KMS-11 (cell line): ENCODE data around the gene IL34.

Experiments used
- H2AFZ ChIP-seq: fragments of 200-600 bp; sonication (generic); 2 replicates; pipeline ENCODE4 v1.6.1; 2016; ENCODE audit warnings: antibody characterized with exemption, mixed run types, low read depth
- H3K27ac ChIP-seq: fragments of 200-600 bp; sonication (generic); 2 replicates; pipeline ENCODE4 v1.6.1; 2016; ENCODE audit warnings: mild to moderate bottlenecking, mixed run types
- H3K27me3 ChIP-seq: fragments of 200-600 bp; sonication (generic); 2 replicates; pipeline ENCODE4 v1.6.1; 2017; ENCODE audit warnings: mild to moderate bottlenecking, low read depth, mixed run types, moderate library complexity; ENCODE audit not compliant: insufficient read depth
- H3K36me3 ChIP-seq: fragments of 200-600 bp; sonication (generic); 2 replicates; pipeline ENCODE4 v1.6.1; 2017; ENCODE audit warnings: mild to moderate bottlenecking, mixed run types; ENCODE audit not compliant: insufficient read depth
- H3K4me1 ChIP-seq: fragments of 200-600 bp; sonication (generic); 2 replicates; pipeline ENCODE4 v1.6.1; 2016; ENCODE audit warnings: mild to moderate bottlenecking, low read depth, mixed run types; ENCODE audit not compliant: poor library complexity, severe bottlenecking
- H3K4me2 ChIP-seq: fragments of 200-600 bp; sonication (generic); 2 replicates; pipeline ENCODE4 v1.7.0; 2016; ENCODE audit warnings: mild to moderate bottlenecking, mixed run types
- H3K4me3 ChIP-seq: fragments of 200-600 bp; sonication (generic); IDR thresholded peaks from 2 replicates; pipeline ENCODE4 v1.6.1; 2017; ENCODE audit warnings: low read depth, low read length, mixed read lengths; ENCODE audit not compliant: insufficient read depth
- H3K79me2 ChIP-seq: fragments of 200-600 bp; sonication (generic); 2 replicates; pipeline ENCODE4 v1.6.1; 2016; ENCODE audit warnings: low read depth, mixed run types; ENCODE audit not compliant: insufficient read depth
- H3K9ac ChIP-seq: fragments of 200-600 bp; sonication (generic); 2 replicates; pipeline ENCODE4 v1.6.1; 2016; ENCODE audit warnings: mild to moderate bottlenecking, mixed run types
- H4K20me1 ChIP-seq: fragments of 200-600 bp; sonication (generic); 2 replicates; pipeline ENCODE4 v1.6.1; 2016; ENCODE audit warnings: mild to moderate bottlenecking, mixed run types; ENCODE audit not compliant: insufficient read depth
- CTCF ChIP-seq: fragments of 200-600 bp; sonication (generic); conservative IDR thresholded peaks from 2 replicates; pipeline ENCODE4 v1.6.1; 2017; ENCODE audit warnings: low read depth, mild to moderate bottlenecking, antibody characterized with exemption, low read length, moderate library complexity, mixed read lengths

Gene IL34

DNA sequence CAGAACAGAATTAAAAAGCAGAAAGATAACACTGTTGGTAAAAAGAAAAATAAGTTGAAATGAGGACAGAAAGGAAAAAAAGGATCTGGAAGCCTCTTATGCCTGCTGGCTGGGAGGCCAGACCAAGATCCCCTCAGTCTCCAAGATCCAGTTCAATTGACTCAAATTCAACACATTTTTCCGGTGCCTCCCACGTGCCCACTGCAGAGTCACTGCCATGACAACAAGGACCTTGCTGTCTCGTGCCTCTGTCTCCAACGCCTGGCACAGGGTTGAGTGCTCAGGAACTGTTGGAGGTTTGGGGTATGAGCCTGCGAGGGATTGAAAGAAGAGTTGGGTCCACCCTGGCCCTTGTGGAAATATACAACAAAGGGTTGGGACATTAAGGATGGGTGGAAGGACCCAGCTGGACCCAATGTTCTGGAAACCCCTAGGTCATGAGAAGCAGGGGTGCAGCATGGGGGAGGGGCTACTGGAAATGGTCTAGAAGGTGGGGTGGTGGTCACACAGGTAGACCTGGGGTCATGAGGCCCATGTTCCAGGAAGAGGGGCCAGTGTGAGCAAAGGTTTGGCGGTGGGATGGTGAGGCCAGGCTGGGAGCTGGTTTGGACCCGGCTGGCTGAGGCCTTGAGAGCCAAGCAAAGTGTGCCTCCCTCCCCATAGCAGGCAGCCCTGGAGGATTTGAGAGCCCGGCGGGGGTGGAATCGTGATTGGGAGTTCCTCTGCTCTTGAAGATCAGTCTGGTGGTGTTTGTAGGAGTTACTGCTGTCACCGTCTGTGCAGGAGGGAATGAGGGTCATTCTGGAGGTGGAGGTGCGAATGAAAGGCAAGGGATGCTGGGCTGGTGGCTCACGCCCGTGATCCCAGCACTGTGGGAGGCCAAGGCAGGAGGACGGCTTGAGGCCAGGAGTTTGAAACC is 1.3 kb downstream of the IL34 start:
- H2AFZ ChIP-seq = no peak overlapping the region
- H3K79me2 ChIP-seq = no peaks in the 10 kb centered on the region
- no peaks in the 10 kb centered on the region for H4K20me1 ChIP-seq
- no peak overlapping the region for H3K27ac ChIP-seq
- H3K4me3 ChIP-seq = no peak overlapping the region
- no peaks in the 10 kb centered on the region for H3K36me3 ChIP-seq
- TF ChIP-seq CTCF = no peak
- no peak overlapping the region for H3K4me2 ChIP-seq
- H3K4me1 ChIP-seq = no peaks in the 10 kb centered on the region
- H3K9ac ChIP-seq = no peak overlapping the region
- no peaks in the 10 kb centered on the region for H3K27me3 ChIP-seq

GRCh38 chr16:70648606-70649005 is 2.2 kb downstream of the IL34 start:
- Histone ChIP-seq H3K9ac (no peak overlapping the region), H3K4me2 (no peak overlapping the region), H3K4me1 (peaks cover 2% of the 10 kb centered on the region), H3K27me3 (no peaks in the 10 kb centered on the region), H3K79me2 (no peaks in the 10 kb centered on the region), H3K4me3 (no peak overlapping the region), H2AFZ (no peak overlapping the region), H3K27ac (no peak overlapping the region), H4K20me1 (no peaks in the 10 kb centered on the region), H3K36me3 (no peaks in the 10 kb centered on the region)
- no peak for TF ChIP-seq CTCF

DNA sequence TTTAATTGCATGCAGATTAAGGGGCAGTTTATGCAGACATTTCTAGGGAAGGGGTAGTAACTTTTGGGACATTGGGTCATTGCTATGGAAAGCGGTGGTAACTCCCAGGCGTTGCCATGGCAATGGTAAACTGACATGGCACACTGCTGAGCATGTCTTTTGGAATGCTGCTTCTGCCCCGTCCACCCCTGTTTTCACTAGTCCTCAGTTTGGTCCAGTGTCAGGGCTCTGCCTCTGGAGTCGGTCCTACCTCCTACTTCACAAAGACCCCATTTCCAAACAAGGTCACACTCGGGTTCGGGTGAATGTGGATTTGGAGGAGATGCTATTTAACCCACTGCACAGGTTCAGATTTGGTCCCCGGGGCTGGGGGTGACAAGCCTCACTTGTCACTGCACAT is 2.9 kb downstream of the IL34 start:
- Histone ChIP-seq H3K9ac (no peak overlapping the region), H3K4me3 (no peak overlapping the region), H2AFZ (no peak overlapping the region), H3K27ac (no peak overlapping the region), H4K20me1 (no peaks in the 10 kb centered on the region), H3K36me3 (no peaks in the 10 kb centered on the region), H3K27me3 (no peaks in the 10 kb centered on the region), H3K79me2 (no peaks in the 10 kb centered on the region), H3K4me2 (no peak overlapping the region), H3K4me1 (peaks cover 8% of the 10 kb centered on the region)
- no peak for TF ChIP-seq CTCF

DNA sequence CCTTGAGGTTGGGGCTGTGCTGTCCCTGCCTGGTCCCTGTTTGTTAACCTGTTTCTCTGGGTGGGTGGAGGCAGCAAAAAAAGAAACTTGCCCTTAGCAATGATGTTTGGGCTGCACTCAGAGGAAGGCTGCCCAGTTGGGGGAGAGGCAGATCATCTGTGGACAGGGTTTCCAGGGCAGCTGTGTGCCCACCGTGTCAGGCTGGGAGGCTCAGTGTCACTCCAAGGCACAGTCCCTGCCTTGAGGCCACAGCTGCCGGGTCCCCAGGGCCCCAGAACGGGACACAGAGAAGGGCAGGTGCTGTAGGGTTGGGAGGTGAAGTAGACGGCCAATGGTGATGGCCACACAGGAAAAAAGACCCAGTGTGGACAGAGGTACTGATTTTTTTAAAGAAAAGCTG is 3.9 kb downstream of the IL34 start:
- no peaks in the 10 kb centered on the region for H3K79me2 ChIP-seq
- H3K36me3 ChIP-seq = no peaks in the 10 kb centered on the region
- no peak overlapping the region for H3K4me2 ChIP-seq
- no peaks in the 10 kb centered on the region for H3K27me3 ChIP-seq
- TF ChIP-seq CTCF = no peak
- H3K4me1 ChIP-seq = peaks cover 8% of the 10 kb centered on the region
- H2AFZ ChIP-seq = no peak overlapping the region
- H3K27ac ChIP-seq = no peak overlapping the region
- H3K9ac ChIP-seq = no peak overlapping the region
- H3K4me3 ChIP-seq = no peak overlapping the region
- no peaks in the 10 kb centered on the region for H4K20me1 ChIP-seq
